ENCODE data around the gene CLIP2. TPM values are rescaled to one million over a fixed set of nuclear protein-coding genes. Genes with fewer than 3 reads are reported as not detected.
"Not testable (repeated sequence)": the region's sequence is repeated elsewhere in the genome, so short reads cannot be mapped to it uniquely, and the experiment has no call there.

Gene CLIP2
- total RNA-seq, 2 donors from 2014 or later = 77.8 to 81.6 TPM

GRCh38 chr7:74309181-74309580 is 20.0 kb downstream of the CLIP2 start:
- no peaks in the 10 kb centered on the region for H3K36me3 ChIP-seq
- peaks cover 6% of the 10 kb centered on the region for H3K4me1 ChIP-seq
- intact Hi-C loops (cut with DNase I) = no loop called here
- no peak overlapping the region for H3K4me3 ChIP-seq
- DNase-seq = no peak
- no peak overlapping the region for H3K9ac ChIP-seq (ENCODE audit: low read depth in 2 of 2, low read length in 2 of 2)
- no peak overlapping the region for H3K27ac ChIP-seq
- no peaks in the 10 kb centered on the region for H3K27me3 ChIP-seq
- no peak for TF ChIP-seq CTCF (IDR thresholded peaks at IDR 0.05)
- H3K9me3 ChIP-seq = no peaks in the 10 kb centered on the region

- no peak overlapping the region for H3K4me3 ChIP-seq
- intact Hi-C loops (cut with DNase I) = no loop called here
- no peak for TF ChIP-seq CTCF (IDR thresholded peaks at IDR 0.05)
- peak; percentile 45 for DNase-seq
- H3K36me3 ChIP-seq = no peaks in the 10 kb centered on the region
- no peak overlapping the region for H3K27ac ChIP-seq
- H3K9me3 ChIP-seq = no peaks in the 10 kb centered on the region
- no peaks in the 10 kb centered on the region for H3K27me3 ChIP-seq
- no peak overlapping the region for H3K9ac ChIP-seq (ENCODE audit: low read depth in 2 of 2, low read length in 2 of 2)
- H3K4me1 ChIP-seq = peaks cover 4% of the 10 kb centered on the region
Measured at GRCh38 chr7:74311305-74311744, 22.1 kb downstream of the CLIP2 start.

GRCh38 chr7:74312418-74313028 is 23.3 kb downstream of the CLIP2 start:
- no peak overlapping the region for H3K4me3 ChIP-seq
- H3K27ac ChIP-seq = no peak overlapping the region

GRCh38 chr7:74315891-74316290 is 26.7 kb downstream of the CLIP2 start:
- H3K4me3 ChIP-seq; intact Hi-C loops (cut with DNase I); H3K27ac ChIP-seq; H3K4me1 ChIP-seq; H3K9ac ChIP-seq (ENCODE audit: low read depth in 2 of 2, low read length in 2 of 2); H3K36me3 ChIP-seq; H3K9me3 ChIP-seq; DNase-seq; H3K27me3 ChIP-seq: not testable (repeated sequence)

More at GRCh38 chr7:74312418-74313028, 23.3 kb downstream of the CLIP2 start:
- Histone ChIP-seq H3K27me3 (no peaks in the 10 kb centered on the region), H3K4me1 (no peaks in the 10 kb centered on the region), H3K9me3 (no peaks in the 10 kb centered on the region), H3K9ac (ENCODE audit: low read depth in 2 of 2, low read length in 2 of 2) (no peak overlapping the region), H3K36me3 (no peaks in the 10 kb centered on the region)
- no peak for TF ChIP-seq CTCF (IDR thresholded peaks at IDR 0.05)
- intact Hi-C loops (cut with DNase I) = no loop called here
- DNase-seq = no peak

- Histone ChIP-seq H3K27me3 (no peaks in the 10 kb centered on the region), H3K27ac (no peak overlapping the region), H3K4me1 (no peaks in the 10 kb centered on the region), H3K9me3 (no peaks in the 10 kb centered on the region), H3K9ac (ENCODE audit: low read depth in 2 of 2, low read length in 2 of 2) (no peak overlapping the region), H3K4me3 (no peak overlapping the region), H3K36me3 (no peaks in the 10 kb centered on the region)
- no peak for DNase-seq
- intact Hi-C loops (cut with DNase I) = no loop called here
- TF ChIP-seq CTCF (IDR thresholded peaks at IDR 0.05) = no peak
Measured at GRCh38 chr7:74317146-74317782, 28.1 kb downstream of the CLIP2 start.

GRCh38 chr7:74318043-74318442 is 28.8 kb downstream of the CLIP2 start:
- no peaks in the 10 kb centered on the region for H3K4me1 ChIP-seq
- intact Hi-C loops (cut with DNase I) = no loop called here
- H3K9ac ChIP-seq (ENCODE audit: low read depth in 2 of 2, low read length in 2 of 2) = no peak overlapping the region
- H3K27ac ChIP-seq = no peak overlapping the region
- no peaks in the 10 kb centered on the region for H3K27me3 ChIP-seq
- no peak for DNase-seq
- no peaks in the 10 kb centered on the region for H3K36me3 ChIP-seq
- no peaks in the 10 kb centered on the region for H3K9me3 ChIP-seq
- no peak for TF ChIP-seq CTCF (IDR thresholded peaks at IDR 0.05)
- no peak overlapping the region for H3K4me3 ChIP-seq

Data from colonic mucosa (tissue), 4 donors.